Measurements from ENCODE around the gene CROCC2. TPM values are rescaled to one million over a fixed set of nuclear protein-coding genes. Genes with fewer than 3 reads are reported as not detected.

Gene CROCC2
- total and polyA plus RNA-seq, 5 donors from 2014 or later, result not detected

DNA sequence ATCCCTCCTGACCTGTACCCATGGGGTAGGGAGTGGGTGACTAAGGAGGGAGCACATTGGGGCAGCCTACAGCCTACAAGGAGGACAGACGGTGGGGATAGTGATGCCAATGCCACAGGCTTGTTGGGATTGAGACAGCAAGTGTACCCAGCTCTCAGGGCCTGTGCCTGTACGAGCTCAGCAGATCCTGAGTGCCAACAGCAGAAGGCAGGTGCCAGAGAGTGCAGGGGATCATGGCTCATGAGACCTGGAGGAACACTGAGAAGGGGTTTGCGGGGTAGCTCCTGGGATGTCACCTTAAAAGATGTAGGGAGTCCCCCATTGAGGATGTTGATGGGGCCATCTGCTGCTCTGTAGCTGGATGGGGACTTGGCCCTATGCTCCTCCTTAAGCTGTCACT lies 82.0 kb downstream of the CROCC2 start:
- H3K27ac Mint-ChIP-seq, result no peak overlapping the region
- no peaks in the 10 kb centered on the region for H3K36me3 Mint-ChIP-seq
- H3K9me3 ChIP-seq (ENCODE audit: control insufficient read depth in 2 of 2, low read length in 2 of 2), result no peaks in the 10 kb centered on the region
- no peaks in the 10 kb centered on the region for H3K36me3 ChIP-seq (ENCODE audit: control insufficient read depth, insufficient read depth, low read length)
- peaks cover 0 to 3% (median 0%) of the 10 kb centered on the region in 4 donors for H3K4me1 Mint-ChIP-seq
- no peak overlapping the region for H3K4me3 ChIP-seq (ENCODE audit: low read depth, low read length)
- H3K27me3 Mint-ChIP-seq, result no peaks in the 10 kb centered on the region
- H3K4me3 Mint-ChIP-seq, result no peak overlapping the region
- ATAC-seq (ENCODE audit: low read depth in 2 of 2) (no peak), DNase-seq (no peak)
- H3K27me3 ChIP-seq (ENCODE audit: control insufficient read depth, insufficient read depth, low read length), result no peaks in the 10 kb centered on the region
- peaks cover 6% of the 10 kb centered on the region for H3K4me1 ChIP-seq (ENCODE audit: control insufficient read depth, insufficient read depth, low read length, poor library complexity, severe bottlenecking)
- H3K9me3 Mint-ChIP-seq, result no peaks in the 10 kb centered on the region
- H3K27ac ChIP-seq (ENCODE audit: insufficient read depth, low read length, poor library complexity, severe bottlenecking), result no peak overlapping the region

DNA sequence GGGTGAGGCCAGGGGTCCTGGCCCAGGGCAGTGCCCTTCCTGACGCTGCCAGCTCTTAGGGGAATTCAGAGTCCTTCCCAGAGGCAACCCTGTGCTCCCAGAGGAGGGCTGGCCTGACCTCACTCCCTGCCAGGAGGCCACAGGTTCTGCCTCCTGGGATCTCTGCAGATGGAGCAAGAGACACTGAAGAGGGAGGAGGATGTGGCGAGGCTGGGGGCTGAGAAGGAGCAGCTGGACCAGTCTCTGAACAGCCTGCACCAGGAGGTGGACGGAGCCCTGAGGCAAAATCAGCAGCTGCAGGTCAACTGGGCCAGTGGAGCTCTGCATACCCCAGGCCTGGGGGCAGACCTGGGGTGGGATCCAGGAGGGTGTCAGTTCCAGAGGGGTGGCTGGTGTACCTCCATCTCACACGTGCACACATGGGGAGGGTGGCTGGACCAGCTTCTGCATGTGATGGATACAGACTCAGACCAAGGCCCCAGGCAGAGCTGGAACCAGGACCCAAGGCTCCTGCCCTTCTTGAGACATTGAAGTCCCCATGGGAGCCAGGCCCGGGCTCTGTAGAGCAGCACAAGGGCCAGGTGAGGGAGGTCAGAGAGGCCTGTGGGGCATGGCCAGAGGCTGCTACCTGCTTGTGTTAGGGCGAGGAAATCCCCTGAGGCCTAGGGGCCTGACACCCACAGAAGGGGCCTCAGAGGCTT lies 82.6 kb downstream of the CROCC2 start:
- H3K9me3 ChIP-seq (ENCODE audit: control insufficient read depth in 2 of 2, low read length in 2 of 2), result no peaks in the 10 kb centered on the region
- no peaks in the 10 kb centered on the region for H3K4me1 ChIP-seq (ENCODE audit: control insufficient read depth, insufficient read depth, low read length, poor library complexity, severe bottlenecking)
- Mint-ChIP-seq H3K27ac (no peak overlapping the region), H3K4me3 (no peak overlapping the region), H3K4me1 (peaks cover 0 to 4% (median 0%) of the 10 kb centered on the region in 4 donors), H3K27me3 (no peaks in the 10 kb centered on the region), H3K9me3 (no peaks in the 10 kb centered on the region), H3K36me3 (no peaks in the 10 kb centered on the region)
- H3K27ac ChIP-seq (ENCODE audit: insufficient read depth, low read length, poor library complexity, severe bottlenecking), result no peak overlapping the region
- no peak for ATAC-seq (ENCODE audit: low read depth in 2 of 2)
- no peaks in the 10 kb centered on the region for H3K36me3 ChIP-seq (ENCODE audit: control insufficient read depth, insufficient read depth, low read length)
- H3K4me3 ChIP-seq (ENCODE audit: low read depth, low read length), result no peak overlapping the region
- H3K27me3 ChIP-seq (ENCODE audit: control insufficient read depth, insufficient read depth, low read length), result no peaks in the 10 kb centered on the region
- DNase-seq, result no peak

DNA sequence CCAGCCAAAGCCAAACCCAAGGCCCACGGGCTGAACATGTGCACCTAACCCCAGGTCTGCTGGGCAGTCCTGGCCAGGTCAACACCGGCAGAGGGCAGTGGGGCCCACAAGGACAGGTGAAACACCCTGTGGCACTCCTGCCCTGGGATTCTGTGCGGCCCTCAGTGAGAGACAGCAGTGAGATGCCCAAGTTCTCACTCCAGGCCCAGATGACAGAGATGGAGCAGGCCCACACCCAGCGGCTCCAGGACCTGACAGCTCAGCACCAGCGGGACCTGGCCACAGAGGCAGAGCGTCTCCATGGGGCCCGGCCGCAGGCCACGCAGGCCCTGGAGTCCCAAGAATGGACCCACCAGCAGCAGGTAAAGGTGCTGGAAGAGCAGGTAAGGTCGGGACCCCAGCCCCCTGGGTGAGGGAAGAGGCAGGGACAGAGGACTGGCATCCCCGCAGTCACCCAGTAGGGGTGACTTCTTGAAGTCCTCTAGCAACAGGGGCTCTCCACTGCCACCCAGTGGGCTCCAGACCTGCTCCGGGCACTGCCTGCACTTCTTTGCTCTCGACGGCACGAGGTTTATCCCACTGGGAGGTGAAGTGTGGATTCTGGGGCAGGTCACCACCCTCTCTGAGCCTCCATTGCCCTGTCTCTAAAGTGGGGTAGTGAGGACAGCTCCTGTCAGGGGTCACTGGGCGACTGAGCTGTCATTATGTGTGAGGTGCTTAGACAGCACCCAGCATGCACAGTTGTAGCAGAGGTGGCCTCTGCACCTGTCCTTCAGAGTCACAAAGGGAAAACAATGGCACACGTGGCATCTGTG lies 83.5 kb downstream of the CROCC2 start:
- H3K27ac Mint-ChIP-seq, result no peak overlapping the region

DNA sequence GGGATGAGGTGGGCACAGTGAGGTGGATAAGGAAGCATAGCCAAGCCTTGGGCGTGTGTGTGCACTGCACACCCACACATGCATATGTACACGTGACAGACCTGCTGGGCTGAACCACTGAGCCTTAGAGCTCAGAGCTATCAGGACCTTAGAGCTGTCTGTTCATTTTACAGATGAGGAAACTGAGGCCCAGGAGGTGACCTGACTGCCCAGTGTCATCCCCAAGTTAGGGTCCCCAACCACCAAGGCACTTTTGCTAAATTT lies 84.1 kb downstream of the CROCC2 start:
- no peak for ATAC-seq (ENCODE audit: low read depth in 2 of 2)
- no peaks in the 10 kb centered on the region for H3K9me3 Mint-ChIP-seq
- no peak overlapping the region for H3K27ac Mint-ChIP-seq
- Histone ChIP-seq H3K27me3 (ENCODE audit: control insufficient read depth, insufficient read depth, low read length) (no peaks in the 10 kb centered on the region), H3K4me3 (ENCODE audit: low read depth, low read length) (no peak overlapping the region), H3K36me3 (ENCODE audit: control insufficient read depth, insufficient read depth, low read length) (no peaks in the 10 kb centered on the region), H3K27ac (ENCODE audit: insufficient read depth, low read length, poor library complexity, severe bottlenecking) (no peak overlapping the region), H3K9me3 (ENCODE audit: control insufficient read depth in 2 of 2, low read length in 2 of 2) (no peaks in the 10 kb centered on the region), H3K4me1 (ENCODE audit: control insufficient read depth, insufficient read depth, low read length, poor library complexity, severe bottlenecking) (no peaks in the 10 kb centered on the region)
- DNase-seq, result no peak
- no peak overlapping the region for H3K4me3 Mint-ChIP-seq
- H3K27me3 Mint-ChIP-seq, result no peaks in the 10 kb centered on the region
- peaks cover 0 to 7% (median 0%) of the 10 kb centered on the region in 4 donors for H3K4me1 Mint-ChIP-seq
- H3K36me3 Mint-ChIP-seq, result no peaks in the 10 kb centered on the region

More for the DNA sequence above, 83.5 kb downstream of the CROCC2 start:
- H3K27me3 Mint-ChIP-seq, result no peaks in the 10 kb centered on the region
- Histone ChIP-seq H3K4me3 (ENCODE audit: low read depth, low read length) (no peak overlapping the region), H3K27me3 (ENCODE audit: control insufficient read depth, insufficient read depth, low read length) (no peaks in the 10 kb centered on the region), H3K36me3 (ENCODE audit: control insufficient read depth, insufficient read depth, low read length) (no peaks in the 10 kb centered on the region), H3K27ac (ENCODE audit: insufficient read depth, low read length, poor library complexity, severe bottlenecking) (no peak overlapping the region), H3K9me3 (ENCODE audit: control insufficient read depth in 2 of 2, low read length in 2 of 2) (no peaks in the 10 kb centered on the region), H3K4me1 (ENCODE audit: control insufficient read depth, insufficient read depth, low read length, poor library complexity, severe bottlenecking) (no peaks in the 10 kb centered on the region)
- peaks cover 0 to 4% (median 0%) of the 10 kb centered on the region in 4 donors for H3K4me1 Mint-ChIP-seq
- no peaks in the 10 kb centered on the region for H3K36me3 Mint-ChIP-seq
- no peaks in the 10 kb centered on the region for H3K9me3 Mint-ChIP-seq
- no peak for ATAC-seq (ENCODE audit: low read depth in 2 of 2)
- no peak overlapping the region for H3K4me3 Mint-ChIP-seq
- no peak for DNase-seq

DNA sequence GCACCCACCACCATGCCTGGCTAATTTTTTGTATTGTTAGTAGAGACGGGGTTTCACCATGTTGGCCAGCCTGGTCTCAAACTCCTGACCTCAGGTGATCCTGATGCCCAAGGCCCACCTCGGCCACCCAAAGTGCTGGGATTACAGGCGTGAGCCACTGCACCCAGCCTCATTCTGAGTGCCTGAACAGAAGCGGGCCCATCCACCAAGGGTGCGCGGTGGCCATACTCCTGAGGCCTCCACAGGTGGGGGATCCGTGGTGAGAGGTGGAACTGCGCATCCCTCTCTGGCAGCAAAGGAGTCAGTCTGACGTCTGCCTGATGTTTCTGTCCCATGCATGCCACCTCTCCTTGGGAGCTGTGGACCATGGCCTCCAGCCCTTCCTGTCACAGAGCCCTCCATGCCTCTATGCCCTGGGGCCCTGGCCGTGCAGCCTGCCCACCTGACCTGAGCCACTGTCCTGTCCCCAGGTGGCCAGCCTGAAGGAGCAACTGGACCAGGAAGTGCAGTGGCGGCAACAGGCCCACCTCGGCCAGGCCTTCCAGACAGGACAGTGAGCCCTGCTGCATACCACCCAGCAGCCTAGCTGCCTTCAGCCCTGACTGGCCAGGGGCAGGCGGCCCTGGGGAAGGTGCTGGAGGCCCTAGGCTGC lies 84.7 kb downstream of the CROCC2 start:
- no peak overlapping the region for H3K27ac ChIP-seq (ENCODE audit: insufficient read depth, low read length, poor library complexity, severe bottlenecking)
- no peaks in the 10 kb centered on the region for H3K36me3 Mint-ChIP-seq
- H3K27me3 Mint-ChIP-seq, result no peaks in the 10 kb centered on the region
- no peaks in the 10 kb centered on the region for H3K36me3 ChIP-seq (ENCODE audit: control insufficient read depth, insufficient read depth, low read length)
- DNase-seq, result no peak
- H3K4me1 Mint-ChIP-seq, result peaks cover 0 to 8% (median 0%) of the 10 kb centered on the region in 4 donors
- no peaks in the 10 kb centered on the region for H3K9me3 Mint-ChIP-seq
- ATAC-seq (ENCODE audit: low read depth in 2 of 2), result no peak
- H3K4me3 Mint-ChIP-seq, result no peak overlapping the region
- no peaks in the 10 kb centered on the region for H3K9me3 ChIP-seq (ENCODE audit: control insufficient read depth in 2 of 2, low read length in 2 of 2)
- no peak overlapping the region for H3K4me3 ChIP-seq (ENCODE audit: low read depth, low read length)
- no peaks in the 10 kb centered on the region for H3K27me3 ChIP-seq (ENCODE audit: control insufficient read depth, insufficient read depth, low read length)
- H3K27ac Mint-ChIP-seq, result no peak overlapping the region
- peaks cover 2% of the 10 kb centered on the region for H3K4me1 ChIP-seq (ENCODE audit: control insufficient read depth, insufficient read depth, low read length, poor library complexity, severe bottlenecking)

DNA sequence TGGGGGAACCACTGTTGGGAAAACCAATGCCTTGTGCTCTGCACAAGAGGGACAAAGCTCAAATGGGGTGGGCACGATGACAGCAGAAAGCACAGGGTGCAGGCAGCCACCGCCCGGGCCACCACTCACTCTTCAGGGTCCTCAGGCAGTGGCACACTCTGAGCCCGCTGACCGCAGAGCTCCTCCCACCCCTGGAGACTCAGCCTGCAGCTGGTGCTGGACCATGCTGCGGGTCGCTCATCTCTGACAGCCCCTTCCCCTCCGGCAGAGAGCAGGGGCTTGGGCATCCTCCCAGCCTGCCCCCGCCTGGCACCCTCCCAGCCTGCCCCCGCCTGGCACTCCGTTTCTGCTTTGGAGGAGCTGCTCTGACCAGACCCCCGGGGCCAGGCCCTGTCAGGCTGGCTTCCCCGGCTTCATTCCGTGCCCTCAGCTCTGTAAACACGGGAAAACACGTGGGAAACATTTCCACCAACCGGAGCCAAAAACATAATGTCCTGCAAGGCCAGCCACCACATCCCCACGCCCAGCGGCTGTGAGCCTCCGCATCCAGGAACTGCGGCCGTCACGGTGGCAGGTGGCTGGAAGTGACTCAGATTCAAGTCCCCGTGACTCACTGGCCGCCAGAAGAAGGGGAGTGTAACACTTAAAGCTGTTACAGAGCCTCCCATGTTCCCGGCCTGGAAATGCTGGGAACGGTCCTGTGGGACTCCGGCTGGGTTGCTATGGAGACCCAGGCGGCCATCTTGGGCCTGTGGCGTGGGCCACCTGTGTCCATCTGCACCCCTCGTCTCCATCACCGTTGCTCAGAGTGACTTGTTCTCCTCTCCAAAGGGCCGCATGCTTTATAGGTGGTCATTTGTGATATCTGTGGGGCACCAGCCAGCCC lies 85.5 kb downstream of the CROCC2 start:
- Histone ChIP-seq H3K9me3 (ENCODE audit: control insufficient read depth in 2 of 2, low read length in 2 of 2) (no peaks in the 10 kb centered on the region), H3K27me3 (ENCODE audit: control insufficient read depth, insufficient read depth, low read length) (no peaks in the 10 kb centered on the region), H3K4me3 (ENCODE audit: low read depth, low read length) (no peak overlapping the region), H3K4me1 (ENCODE audit: control insufficient read depth, insufficient read depth, low read length, poor library complexity, severe bottlenecking) (peaks cover 9% of the 10 kb centered on the region), H3K36me3 (ENCODE audit: control insufficient read depth, insufficient read depth, low read length) (no peaks in the 10 kb centered on the region), H3K27ac (ENCODE audit: insufficient read depth, low read length, poor library complexity, severe bottlenecking) (no peak overlapping the region)
- Mint-ChIP-seq H3K9me3 (no peaks in the 10 kb centered on the region), H3K27me3 (no peaks in the 10 kb centered on the region), H3K27ac (no peak overlapping the region), H3K4me3 (no peak overlapping the region), H3K4me1 (peaks cover 0 to 8% (median 0%) of the 10 kb centered on the region in 4 donors), H3K36me3 (no peaks in the 10 kb centered on the region)
- ATAC-seq (ENCODE audit: low read depth in 2 of 2) (no peak), DNase-seq (no peak)

DNA sequence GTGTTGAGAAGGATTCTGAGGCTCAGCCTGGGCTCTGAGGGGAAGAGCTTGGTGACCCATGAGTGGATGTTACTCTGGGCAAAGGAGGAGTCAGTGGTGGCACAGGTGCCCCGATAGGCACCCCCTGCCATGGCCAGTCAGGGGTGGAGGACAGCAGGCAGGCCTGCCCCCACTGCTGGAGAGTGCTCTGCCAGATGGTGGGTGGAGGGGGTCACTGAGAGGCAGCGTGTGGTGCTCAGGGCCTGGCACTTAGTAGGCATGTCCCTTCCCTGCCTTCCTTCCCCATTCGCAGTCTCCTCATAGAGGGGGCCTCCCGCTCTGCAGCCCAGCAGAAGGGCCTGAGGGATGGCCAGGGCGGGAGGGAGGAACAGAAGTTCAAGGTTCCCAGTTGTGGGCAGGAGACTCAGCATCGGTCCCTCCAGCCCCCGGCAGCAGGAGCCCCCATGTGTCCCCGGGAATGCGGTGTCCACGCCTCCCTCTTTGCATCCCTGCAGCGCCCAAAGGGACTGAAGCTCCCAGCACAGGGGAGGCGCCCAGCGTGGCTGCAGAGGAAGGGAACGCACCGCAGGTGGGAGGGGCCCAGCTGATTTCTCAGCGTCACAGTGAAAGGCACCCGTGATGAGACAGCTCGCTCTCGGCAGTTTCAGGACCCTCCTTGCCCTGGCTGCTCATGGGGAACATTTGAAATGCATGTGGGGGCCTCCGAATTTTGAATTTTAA lies 86.6 kb downstream of the CROCC2 start:
- Mint-ChIP-seq H3K4me1 (peaks cover 0 to 18% (median 8%) of the 10 kb centered on the region in 4 donors), H3K9me3 (no peaks in the 10 kb centered on the region), H3K27ac (no peak overlapping the region), H3K36me3 (no peaks in the 10 kb centered on the region), H3K4me3 (no peak overlapping the region), H3K27me3 (peaks cover 9% of the 10 kb centered on the region)
- Histone ChIP-seq H3K4me1 (ENCODE audit: control insufficient read depth, insufficient read depth, low read length, poor library complexity, severe bottlenecking) (peaks cover 14% of the 10 kb centered on the region), H3K36me3 (ENCODE audit: control insufficient read depth, insufficient read depth, low read length) (no peaks in the 10 kb centered on the region), H3K27me3 (ENCODE audit: control insufficient read depth, insufficient read depth, low read length) (no peaks in the 10 kb centered on the region), H3K27ac (ENCODE audit: insufficient read depth, low read length, poor library complexity, severe bottlenecking) (no peak overlapping the region), H3K4me3 (ENCODE audit: low read depth, low read length) (no peak overlapping the region), H3K9me3 (ENCODE audit: control insufficient read depth in 2 of 2, low read length in 2 of 2) (no peaks in the 10 kb centered on the region)
- DNase-seq, result no peak
- ATAC-seq (ENCODE audit: low read depth in 2 of 2), result peak in 1 of 2 donors; percentile 33
